NCI-H2171 (cell line): ENCODE data around the gene NTNG1.
A peak's percentile ranks its signal among the peaks of the same experiment; 100 is the strongest.

Experiments used
- DNase-seq: peaks from one replicate; lab custom pipeline; 2025; lab: John Stamatoyannopoulos, UW

The NTNG1 gene

DNA sequence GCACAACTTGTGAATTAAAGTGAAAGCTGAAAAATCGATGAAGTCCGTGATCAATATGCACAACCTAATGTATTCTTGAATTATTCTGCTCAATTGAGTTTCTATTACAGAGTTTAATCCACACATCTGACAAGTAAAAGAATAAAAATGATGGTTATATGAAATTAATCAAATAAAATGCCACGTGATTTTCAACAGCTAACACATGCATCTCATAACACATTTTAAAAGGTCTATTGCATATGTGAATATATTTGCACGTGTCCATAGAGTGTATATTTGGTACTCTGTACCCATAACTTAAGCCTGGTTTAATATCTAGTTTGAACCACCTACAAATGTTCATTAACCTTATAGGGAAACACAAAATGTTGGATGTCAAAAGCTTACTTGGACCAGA lies 266.2 kb downstream of the NTNG1 start:
- DNase-seq = no peak

DNA sequence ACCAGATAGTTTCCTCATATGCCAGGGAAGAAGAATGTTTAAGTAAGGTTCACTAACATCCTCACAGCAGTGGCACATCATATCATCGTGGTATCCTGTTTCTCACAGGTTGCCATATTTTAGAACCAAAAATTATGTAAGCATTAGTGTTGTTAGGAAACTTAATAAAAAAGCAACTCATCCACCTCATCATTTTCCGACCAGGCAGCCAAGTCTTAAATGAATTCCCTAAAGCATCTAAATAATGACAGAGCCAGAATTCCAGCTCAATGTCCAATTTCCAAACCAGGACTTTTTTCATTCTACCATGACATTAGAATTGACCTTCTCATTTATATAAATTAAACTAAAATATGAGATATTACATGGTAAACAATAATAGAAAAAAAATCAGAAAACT lies 272.7 kb downstream of the NTNG1 start:
- DNase-seq = no peak

DNA sequence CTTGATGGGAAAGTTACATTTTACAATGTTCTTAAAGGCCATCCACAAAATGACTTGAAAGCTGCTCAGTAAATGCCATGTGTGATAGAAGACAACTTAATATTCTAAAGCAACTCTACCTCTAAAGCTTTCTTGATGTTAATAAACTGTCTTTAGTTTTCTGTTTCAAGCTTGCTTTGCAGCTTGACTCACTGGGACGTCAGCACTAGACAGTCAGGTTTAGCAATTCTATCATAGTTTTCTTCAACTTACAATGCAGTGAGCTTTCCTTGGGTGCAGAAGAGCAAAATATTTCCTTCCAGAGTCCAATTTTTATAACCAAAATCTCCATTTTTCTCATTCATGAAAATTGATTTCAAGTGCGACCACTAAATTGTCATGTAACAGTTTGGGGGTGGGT lies 273.1 kb downstream of the NTNG1 start:
- no peak for DNase-seq

DNA sequence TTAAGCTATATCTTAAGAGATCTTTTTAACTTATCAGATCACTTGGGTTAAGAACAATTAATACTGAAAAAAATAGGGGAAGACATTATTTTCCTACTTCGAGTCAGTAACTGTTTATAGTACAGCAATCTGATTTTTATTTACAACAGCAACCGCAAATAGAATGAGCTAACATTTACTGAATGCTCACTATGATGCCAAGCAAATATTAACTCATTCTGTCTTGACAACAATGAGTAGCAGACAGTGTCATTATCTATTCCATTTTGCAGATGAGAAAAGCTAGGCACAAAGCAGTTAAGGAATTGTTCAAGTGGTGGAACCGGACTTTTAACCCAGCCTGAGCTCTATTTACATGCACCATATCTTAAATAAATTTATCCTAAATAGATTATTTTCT lies 273.7 kb downstream of the NTNG1 start:
- DNase-seq = no peak

DNA sequence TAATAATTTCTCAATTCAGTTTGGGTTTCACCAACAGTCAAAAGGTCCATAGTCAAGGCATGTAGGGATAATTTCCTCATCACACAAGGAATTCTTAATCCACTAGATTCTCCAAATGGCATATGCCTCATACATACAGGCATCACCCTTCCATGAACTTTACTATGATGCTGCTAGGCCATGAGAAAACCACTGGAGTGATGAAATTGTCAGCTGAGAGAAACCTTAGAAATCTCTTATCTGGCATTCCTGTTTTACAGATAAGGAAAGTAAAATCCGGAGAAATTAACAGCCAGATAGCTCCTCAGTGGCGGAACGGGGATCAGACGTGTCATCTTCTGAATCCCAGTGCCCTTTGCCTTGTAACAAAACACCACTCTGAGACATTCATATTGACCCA lies 274.4 kb downstream of the NTNG1 start:
- DNase-seq = no peak

DNA sequence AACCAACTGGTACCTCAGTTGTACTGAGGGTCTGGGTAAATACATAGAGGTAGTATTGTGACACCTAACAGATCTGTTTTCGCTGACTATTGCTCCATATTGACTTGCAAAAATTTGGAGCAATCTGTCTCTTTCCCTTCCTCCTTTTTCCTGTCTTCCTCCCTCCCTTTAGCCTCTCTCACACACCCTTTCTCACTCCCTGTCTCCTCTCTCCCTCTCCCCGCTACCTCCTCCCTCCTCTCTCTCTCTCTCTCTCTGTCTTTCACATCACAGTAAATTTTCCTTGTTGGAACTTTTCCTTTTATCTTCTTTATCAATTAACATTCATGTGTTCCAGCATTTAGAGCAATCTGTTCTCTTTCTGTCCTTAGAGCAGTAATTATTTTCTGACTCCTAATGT lies 278.2 kb downstream of the NTNG1 start:
- no peak for DNase-seq

DNA sequence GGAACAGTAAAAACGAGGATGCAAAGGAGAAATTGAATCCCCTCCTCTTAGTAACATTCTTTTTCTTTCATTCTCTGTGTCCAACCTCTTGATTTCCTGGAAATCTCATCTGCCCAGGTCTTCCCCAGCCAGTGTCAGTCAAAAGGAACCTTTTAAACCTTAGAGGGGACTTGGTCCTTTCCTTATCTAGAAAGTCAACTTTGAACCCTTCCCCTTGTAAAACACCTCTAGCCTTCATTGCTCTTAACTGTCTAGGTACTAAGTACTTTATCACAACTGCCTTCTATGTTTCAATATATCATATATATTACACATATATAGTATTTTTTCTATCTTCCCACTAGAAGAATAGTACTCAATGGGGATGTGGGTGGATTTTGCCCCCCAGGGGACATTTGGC lies 282.1 kb downstream of the NTNG1 start:
- no peak for DNase-seq

DNA sequence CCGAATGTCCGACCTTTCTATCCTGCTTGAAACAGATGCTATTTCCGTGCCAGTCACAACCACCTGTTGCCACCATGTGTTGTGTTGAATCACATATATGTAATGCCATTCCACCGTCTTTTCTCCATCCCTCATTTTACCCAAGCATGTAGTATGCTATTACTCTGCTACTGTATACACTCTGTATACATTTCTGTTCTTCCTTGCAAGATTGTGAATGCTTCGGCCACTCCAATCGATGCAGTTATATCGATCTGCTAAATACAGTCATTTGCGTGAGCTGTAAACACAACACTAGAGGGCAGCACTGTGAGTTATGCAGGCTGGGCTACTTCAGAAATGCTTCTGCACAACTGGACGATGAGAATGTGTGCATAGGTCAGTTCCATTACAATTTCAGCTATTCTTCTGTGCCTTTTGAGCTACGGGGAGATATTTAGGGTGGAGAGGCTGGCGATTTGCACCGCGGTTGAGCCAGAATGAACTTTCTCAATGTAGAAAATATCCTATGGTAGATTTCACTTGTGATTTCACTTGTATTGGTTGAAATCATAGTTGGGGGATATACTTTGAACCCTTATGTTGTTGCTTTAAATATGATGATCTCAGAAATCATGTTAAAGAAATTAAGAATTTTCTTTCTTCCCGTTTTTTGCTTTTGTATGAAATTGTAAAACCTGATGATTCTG lies 289.8 kb downstream of the NTNG1 start:
- no peak for DNase-seq

DNA sequence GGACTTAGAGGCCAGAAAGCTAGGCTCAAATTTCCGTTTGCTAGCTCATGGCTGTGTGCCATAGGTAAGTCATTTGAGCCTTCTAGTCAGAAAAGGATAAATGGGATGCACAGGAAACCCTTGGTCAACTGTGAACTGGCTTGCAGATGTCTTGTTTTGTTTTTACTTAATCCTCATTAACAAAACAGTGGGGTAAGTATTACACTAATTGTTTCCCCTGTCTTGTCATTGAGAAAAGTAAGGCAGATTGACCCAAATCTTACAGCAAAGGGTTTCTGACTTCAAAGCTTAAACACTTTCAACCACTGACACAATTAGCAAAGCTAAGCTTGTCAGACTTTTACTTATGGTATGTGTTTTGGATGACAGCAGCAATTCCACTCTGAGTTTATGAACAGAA lies 291.3 kb downstream of the NTNG1 start:
- DNase-seq = no peak

DNA sequence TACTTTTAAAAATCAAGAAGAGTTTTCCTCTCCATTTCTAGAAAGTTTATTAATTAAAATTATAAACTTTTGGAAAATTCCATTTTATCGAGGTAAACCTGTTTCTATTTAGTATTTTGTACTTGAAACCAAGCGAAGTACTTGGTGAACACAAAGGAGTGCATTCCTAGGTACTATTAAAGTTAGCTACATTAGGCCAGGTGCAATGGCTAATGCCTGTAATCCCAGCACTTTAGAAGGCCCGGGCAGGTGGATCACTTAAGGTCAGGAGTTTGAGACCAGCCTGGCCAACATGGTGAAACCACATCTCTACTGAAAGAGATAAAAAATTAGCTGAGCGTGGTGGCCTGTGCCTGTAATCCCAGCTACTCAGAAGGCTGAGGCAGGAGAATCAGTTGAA lies 292.2 kb downstream of the NTNG1 start:
- DNase-seq = no peak

DNA sequence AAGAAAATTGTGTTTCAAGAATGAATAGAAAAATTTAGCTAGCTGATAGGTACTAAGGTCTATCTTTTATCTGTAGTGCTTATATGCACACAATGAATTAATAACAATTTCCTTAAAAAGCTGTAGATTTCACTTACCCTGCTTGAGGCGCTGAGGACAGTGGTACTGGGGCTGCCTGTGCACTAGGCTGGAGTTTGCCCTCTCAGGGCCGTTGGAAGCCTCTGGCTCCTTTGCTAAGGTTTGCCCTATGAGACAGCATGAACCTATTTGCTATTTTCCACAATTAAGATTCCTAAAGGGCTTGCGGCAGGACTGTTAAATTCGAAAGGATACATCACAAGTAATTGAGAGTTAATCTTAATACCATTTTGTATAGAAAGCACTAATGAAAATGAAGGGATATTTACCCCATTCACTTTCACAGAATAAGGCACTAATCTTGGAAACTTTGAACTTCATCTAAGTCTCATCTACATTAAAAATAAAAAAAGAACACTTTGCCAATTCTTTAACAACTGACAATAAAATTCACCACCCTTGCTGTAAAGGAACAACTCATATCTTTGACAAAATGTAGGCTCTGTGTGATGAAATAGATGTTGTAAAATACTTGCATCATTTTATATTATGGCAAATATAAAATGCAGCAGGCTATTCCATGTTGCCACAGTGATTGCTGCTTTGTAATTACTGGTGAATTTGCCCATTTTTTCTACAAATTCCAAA lies 293.0 kb downstream of the NTNG1 start:
- DNase-seq = no peak

DNA sequence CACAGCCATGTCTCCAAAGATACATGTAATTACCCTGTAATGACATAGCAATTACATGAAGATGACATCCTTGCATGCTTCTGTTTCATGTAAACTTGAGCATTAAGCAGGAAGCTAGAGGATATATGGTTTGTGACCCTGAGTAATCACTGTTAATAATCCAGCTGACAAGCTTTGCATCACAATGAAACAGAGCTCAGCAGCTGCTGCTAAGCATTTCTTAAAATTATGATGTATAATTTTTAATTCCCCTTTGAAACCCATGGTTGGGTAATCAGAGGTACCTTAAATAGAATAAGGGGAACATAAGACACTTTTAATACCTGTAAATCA lies 293.5 kb downstream of the NTNG1 start:
- DNase-seq = no peak

DNA sequence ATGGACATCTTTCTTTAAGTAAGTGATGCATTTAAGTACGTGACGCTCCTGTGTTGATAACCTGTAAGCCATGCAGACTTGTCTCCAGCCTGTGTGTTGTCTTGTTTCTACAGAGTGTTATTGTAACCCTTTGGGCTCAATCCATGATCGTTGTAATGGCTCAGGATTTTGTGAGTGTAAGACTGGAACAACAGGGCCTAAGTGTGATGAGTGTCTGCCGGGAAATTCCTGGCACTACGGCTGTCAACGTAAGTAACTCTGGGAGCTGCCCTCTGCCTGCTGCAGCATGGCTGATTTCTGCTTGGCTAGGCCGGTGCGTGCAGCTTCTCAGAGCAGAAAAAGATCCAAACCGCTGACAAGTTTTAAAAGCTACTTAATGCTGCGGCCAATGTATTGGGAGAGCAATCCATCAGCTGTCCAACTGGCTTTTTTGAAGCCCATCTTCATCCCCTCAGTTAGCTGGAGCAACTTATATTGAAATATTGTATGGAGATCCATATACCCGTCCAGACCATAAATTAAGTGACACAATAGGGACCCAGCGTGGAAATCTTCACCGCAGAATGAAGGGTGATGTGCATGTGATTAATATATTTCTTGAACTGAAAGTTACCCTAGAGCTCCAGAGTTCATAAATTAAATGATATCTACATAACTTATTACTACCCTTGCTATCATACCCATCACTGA lies 295.9 kb downstream of the NTNG1 start:
- no peak for DNase-seq

DNA sequence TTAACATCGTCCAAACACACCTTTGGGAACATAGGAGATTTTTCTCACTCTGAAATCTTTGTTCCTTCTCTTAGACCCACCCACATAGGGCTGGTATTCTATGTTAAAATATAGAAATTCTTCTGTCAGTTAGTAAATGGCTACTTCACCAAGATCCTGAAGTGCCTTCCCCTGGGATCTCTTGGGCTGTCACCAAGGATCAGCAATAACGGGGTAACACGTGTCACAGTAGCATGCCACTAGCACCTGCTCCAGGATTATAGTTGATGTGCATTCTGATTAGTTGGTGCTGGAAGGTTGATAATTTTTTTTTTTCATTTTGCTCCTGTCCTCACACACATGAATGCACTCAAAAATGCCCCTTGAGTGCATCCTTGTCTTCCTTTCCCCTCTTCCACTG lies 298.7 kb downstream of the NTNG1 start:
- DNase-seq = peak; percentile 45

DNA sequence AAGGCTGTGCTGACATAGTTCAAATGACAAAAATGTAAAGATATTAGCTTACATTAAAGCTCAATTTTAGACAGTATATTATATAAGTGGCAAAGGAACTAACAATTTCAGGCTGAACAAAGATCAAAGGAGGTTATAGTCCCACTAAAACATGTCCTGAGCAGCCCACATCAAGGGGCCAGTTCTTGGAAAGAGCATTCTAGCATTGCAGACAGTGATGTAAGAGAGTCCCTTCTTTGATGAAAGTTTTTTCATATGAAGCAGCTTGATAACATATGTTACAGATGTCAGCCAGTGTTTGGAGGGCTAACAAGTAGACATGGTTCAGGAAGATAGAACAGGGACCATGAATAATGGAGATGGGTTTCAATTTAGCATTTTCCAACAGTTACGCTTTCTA lies 301.7 kb downstream of the NTNG1 start:
- no peak for DNase-seq

DNA sequence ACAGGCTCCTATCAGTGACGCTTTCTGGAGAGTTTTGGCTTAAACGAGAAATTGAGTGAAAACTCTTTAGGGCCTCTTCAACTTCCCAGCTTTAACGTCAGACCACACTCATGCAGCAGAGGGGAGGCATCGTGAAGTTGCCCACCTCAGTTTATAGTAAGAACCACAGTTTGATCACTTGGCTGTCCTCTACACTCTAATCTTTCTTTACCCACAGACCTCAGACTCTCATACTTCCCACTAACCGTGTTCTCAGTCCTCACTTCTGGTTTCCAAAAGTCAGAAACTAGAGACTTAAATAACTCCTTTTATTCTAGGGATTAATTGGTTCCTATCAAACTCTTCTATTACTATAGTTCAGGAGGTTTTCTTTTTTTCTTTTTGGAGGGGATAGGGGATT lies 302.2 kb downstream of the NTNG1 start:
- DNase-seq = no peak

DNA sequence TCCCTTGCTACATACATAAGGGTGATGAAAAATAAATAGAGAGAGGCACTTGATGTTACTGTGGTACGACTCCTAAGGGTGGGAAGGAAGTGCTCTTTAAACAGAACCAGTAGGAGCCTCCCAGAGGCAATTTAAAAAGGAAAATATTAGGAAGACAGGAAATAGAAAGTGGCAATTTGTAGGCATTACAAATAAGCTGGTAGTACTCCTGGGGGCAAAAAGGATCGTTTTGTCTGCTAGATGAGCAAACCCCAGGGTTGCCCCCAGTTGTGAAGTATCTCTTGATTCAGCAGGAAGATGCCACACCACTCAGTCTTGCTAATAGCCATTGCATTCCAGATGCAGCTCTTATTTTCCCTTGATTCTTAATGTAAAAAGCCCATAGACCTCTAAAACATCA lies 303.0 kb downstream of the NTNG1 start:
- no peak for DNase-seq

DNA sequence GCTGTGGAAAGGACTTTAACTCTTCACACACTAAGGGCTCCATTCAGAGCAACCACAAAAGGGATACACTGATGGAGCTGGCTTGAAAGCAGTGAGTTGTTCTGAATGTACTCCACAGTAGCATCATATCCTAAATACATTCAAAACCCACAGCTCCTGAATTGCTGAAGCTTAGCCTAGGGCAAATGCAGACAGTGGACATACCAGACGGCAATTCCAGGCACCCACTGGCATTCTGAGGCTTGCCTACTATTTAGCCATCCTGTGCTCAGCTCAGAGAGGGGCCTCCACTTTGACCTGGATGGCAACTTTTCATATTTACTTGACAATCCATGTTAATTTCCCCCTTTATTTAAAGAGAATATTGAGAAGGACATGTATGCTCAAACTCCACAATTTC lies 303.5 kb downstream of the NTNG1 start:
- no peak for DNase-seq

DNA sequence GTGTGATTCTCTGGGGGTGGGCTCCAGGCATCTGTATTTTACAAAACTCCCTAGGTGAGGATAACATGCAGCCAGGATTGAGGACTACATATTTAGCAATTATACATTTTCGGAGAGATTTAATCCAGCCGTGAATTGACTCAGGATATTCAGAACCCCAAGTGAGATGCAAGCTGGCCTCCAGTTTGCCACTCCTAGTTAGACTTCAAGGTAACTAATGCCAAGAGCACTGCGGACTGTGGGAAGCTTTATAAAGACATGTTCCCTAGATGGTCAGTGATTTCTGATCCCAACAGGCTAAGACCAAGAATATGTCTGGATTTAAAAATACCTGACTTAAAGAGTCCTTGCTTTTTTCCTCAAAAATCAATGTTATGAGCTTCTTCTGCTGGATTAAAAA lies 308.5 kb downstream of the NTNG1 start:
- no peak for DNase-seq

DNA sequence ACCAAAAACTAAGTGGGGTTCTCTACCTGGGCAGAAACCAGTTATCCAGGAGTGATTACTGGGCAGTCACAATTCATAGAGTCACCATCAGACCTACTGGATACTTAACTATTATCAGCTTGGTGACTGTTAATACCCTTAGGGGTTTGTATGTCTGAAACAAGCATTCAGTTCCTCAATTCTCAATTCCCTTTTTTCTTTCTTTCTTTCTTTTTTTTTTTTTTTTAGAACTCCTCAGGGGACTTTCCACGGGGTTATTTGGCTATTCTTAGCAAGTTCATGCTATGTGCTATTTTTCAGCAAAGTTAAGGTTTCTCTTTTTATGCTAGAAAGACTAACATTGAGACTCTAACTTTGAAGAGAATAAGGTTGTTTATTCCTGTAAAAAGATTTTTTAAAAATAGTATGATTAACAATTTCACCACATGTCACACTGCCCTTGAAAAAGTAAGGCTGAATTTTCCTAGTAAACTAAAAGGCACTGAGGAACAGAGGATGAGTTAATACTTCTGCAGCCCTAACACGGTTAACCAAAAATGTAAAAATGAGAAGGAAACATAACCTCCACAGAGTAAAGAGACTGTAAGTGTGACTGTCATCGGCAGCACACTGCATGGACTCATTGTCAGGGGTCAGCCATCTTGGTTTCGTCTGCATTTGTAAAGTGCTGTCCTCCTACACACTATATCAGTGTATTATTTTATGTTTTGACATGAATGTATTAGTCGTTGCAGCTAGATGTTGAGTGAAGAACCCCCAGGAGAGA lies 310.2 kb downstream of the NTNG1 start:
- no peak for DNase-seq

DNA sequence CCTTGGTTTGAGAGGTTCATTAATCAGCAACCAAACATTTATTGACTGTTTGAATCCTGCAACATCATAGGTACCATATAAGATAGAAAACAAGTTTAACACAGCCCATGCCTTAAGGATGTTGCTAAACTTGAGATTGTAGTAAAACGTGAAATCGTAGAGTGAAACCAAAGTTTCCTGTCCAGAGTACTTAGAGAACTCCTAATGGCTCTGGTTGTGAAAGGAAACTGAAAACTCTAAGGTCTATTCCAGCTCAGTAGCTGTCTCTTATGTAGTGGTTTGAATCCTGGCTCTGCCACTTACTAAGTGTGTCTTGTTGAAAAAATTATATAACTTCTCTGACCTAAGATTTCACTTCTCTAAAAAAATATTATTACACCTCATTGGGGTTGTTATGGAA lies 310.9 kb downstream of the NTNG1 start:
- DNase-seq = no peak

DNA sequence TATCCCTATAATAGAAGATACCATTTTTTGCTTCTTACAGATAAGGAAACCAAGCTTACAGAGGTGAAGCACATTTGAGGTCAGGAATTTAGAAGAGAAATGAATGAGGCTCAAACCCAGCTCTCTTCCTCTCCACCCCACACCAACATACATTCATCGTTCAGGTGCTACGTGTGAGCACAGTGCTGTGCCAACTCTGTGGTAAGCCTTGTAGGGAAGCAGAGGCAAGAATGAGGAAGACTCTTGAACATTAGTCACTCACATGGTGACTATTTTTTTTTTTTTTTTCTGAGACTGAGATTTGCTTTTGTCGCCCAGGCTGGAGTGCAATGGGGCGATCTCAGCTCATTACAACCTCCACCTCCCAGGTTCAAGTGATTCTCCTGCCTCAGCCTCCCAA lies 314.0 kb downstream of the NTNG1 start:
- DNase-seq = no peak

DNA sequence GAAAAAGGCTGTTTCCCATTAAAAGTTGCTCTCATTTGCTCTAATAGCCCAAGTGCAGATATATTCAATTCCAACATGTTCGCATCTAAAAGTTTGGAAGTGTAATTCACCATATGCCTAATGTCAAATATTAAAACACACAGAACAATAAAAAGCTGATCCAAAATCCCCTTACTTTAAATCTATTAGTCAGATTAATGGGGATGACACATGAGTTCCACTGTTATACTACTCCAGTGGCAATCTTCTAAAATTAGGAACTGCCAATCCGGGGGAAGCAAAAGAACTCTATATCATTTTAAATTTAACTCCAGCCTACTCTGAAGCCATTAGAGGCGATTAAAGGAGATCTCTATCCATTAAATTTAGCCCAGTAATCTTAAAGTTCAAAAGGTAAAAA lies 317.1 kb downstream of the NTNG1 start:
- DNase-seq = no peak
